Neuronal stem cell (in vitro differentiated cells): Measurements from ENCODE around the gene ZSWIM5.
"Not testable (repeated sequence)": the region's sequence is repeated elsewhere in the genome, so short reads cannot be mapped to it uniquely, and the experiment has no call there.

ENCODE experiments used
- DNase-seq: peaks from one replicate; pipeline ENCODE4 v3.0.0-alpha.2; 2013; ENCODE audit warnings: low spot score
- H2AFZ ChIP-seq: one replicate; pipeline ENCODE4 v1.6.1; 2013; ENCODE audit warnings: mild to moderate bottlenecking, low read length, inconsistent platforms
- H2AK5ac ChIP-seq: 2 replicates; pipeline ENCODE4 v1.6.1; 2013; ENCODE audit warnings: low read depth, mild to moderate bottlenecking, inconsistent platforms, low read length, moderate library complexity, mixed read lengths
- H2BK120ac ChIP-seq: 2 replicates; pipeline ENCODE4 v1.6.1; 2013; ENCODE audit warnings: low read depth, mild to moderate bottlenecking, inconsistent platforms, low read length, moderate library complexity, mixed read lengths
- H2BK12ac ChIP-seq: one replicate; pipeline ENCODE4 v1.6.1; 2013; ENCODE audit warnings: low read length, inconsistent platforms
- H2BK15ac ChIP-seq: 2 replicates; pipeline ENCODE4 v1.6.1; 2013; ENCODE audit warnings: mild to moderate bottlenecking, low read length, inconsistent platforms, mixed read lengths
- H2BK5ac ChIP-seq: one replicate; pipeline ENCODE4 v1.6.1; 2013; ENCODE audit warnings: inconsistent platforms, mild to moderate bottlenecking, low read length, moderate library complexity
- H3K14ac ChIP-seq: one replicate; pipeline ENCODE4 v1.6.1; 2013; ENCODE audit warnings: low read length, inconsistent platforms
- H3K18ac ChIP-seq: 2 replicates; pipeline ENCODE4 v1.6.1; 2013; ENCODE audit warnings: low read length, inconsistent platforms
- H3K23ac ChIP-seq: 2 replicates; pipeline ENCODE4 v1.6.1; 2013; ENCODE audit warnings: low read depth, mild to moderate bottlenecking, mixed read lengths, low read length, inconsistent platforms; ENCODE audit not compliant: poor library complexity
- H3K27ac ChIP-seq: replicated peaks from 3 replicates; pipeline ENCODE4 v1.5.1; 2013; ENCODE audit warnings: low read length, inconsistent platforms
- H3K27me3 ChIP-seq, 3 experiments: 2 replicates each; pipeline ENCODE4 v1.6.1; 2013; ENCODE audit warnings: low read length in 3 of 3, mild to moderate bottlenecking in 2 of 3, inconsistent platforms in 1 of 3, low read depth in 1 of 3, mixed read lengths in 1 of 3, moderate library complexity in 1 of 3; ENCODE audit not compliant: control insufficient read depth in 3 of 3, insufficient read depth in 3 of 3
- H3K36me3 ChIP-seq, 2 donors: replicated peaks in 1 of 2; 2 replicates each; pipeline ENCODE4 v1.6.1; 2013; ENCODE audit warnings: low read length in 2 of 2; ENCODE audit not compliant: control insufficient read depth in 2 of 2, insufficient read depth in 2 of 2
- H3K4ac ChIP-seq: 2 replicates; pipeline ENCODE4 v1.6.1; 2013; ENCODE audit warnings: inconsistent platforms, mild to moderate bottlenecking, low read length, moderate library complexity
- H3K4me1 ChIP-seq, 2 donors: 1 replicate in 1 of 2; 2 replicates in 1 of 2; pipeline ENCODE4 v1.6.1; 2013; ENCODE audit warnings: low read length in 2 of 2, low read depth in 1 of 2; ENCODE audit not compliant: control insufficient read depth in 2 of 2, insufficient read depth in 1 of 2
- H3K4me2 ChIP-seq: one replicate; pipeline ENCODE4 v1.6.1; 2013; ENCODE audit warnings: mild to moderate bottlenecking, low read length, inconsistent platforms; ENCODE audit not compliant: insufficient read depth, poor library complexity, severe bottlenecking
- H3K4me3 ChIP-seq, 2 donors: 2 replicates each; pipeline ENCODE4 v1.5.1; 2013; ENCODE audit warnings: low read length in 2 of 2, mild to moderate bottlenecking in 2 of 2, inconsistent platforms in 1 of 2, moderate library complexity in 1 of 2
- H3K79me1 ChIP-seq: one replicate; pipeline ENCODE4 v1.6.1; 2013; ENCODE audit warnings: low read depth, mild to moderate bottlenecking, inconsistent platforms, low read length, moderate library complexity
- H3K9ac ChIP-seq: one replicate; pipeline ENCODE4 v1.6.1; 2013; ENCODE audit warnings: mild to moderate bottlenecking, low read depth, low read length, inconsistent platforms; ENCODE audit not compliant: poor library complexity
- H3K9me3 ChIP-seq, 2 donors: replicated peaks in 1 of 2; 2 replicates each; pipeline versions ENCODE3 to v1.6.1; 2013; ENCODE audit warnings: low read length in 2 of 2, mild to moderate bottlenecking in 2 of 2, inconsistent platforms in 1 of 2, low read depth in 1 of 2, mixed read lengths in 1 of 2, moderate library complexity in 1 of 2; ENCODE audit not compliant: control insufficient read depth in 2 of 2, insufficient read depth in 1 of 2
- H4K8ac ChIP-seq: one replicate; pipeline ENCODE4 v1.6.1; 2013; ENCODE audit warnings: low read depth, mild to moderate bottlenecking, inconsistent platforms, low read length, moderate library complexity
- H4K91ac ChIP-seq: one replicate; pipeline ENCODE4 v1.6.1; 2013; ENCODE audit warnings: low read length, low read depth, mild to moderate bottlenecking, inconsistent platforms; ENCODE audit not compliant: poor library complexity
- WGBS, 2 donors: extraction: QIAGEN DNeasy Blood & Tissue Kit; methylation state at CpG; one replicate each; pipeline ENCODE4 v1.1.7; 2013; ENCODE audit warnings: missing lambda C conversion rate in 2 of 2, mixed read lengths in 1 of 2; ENCODE audit not compliant: insufficient read length in 2 of 2, insufficient replicate concordance in 1 of 2; ENCODE audit errors: extremely low coverage in 2 of 2; 5-methylcytosine and 5-hydroxymethylcytosine counted together

ZSWIM5 gene

GRCh38 chr1:45067806-45068205 is 138.6 kb downstream of the ZSWIM5 start:
- H2BK12ac ChIP-seq: no peak overlapping the region
- H3K9me3 ChIP-seq: peaks cover 0 to 3% of the 10 kb centered on the region in 2 donors
- no peak overlapping the region for H2AFZ ChIP-seq
- no peak overlapping the region for H3K23ac ChIP-seq
- no peak overlapping the region for H2BK120ac ChIP-seq
- H4K91ac ChIP-seq: no peak overlapping the region
- H3K27ac ChIP-seq: no peak overlapping the region
- H3K4me3 ChIP-seq: no peak overlapping the region
- H2BK15ac ChIP-seq: no peak overlapping the region
- no peaks in the 10 kb centered on the region for H3K79me1 ChIP-seq
- no peaks in the 10 kb centered on the region for H3K4me1 ChIP-seq
- no peak overlapping the region for H2BK5ac ChIP-seq
- no peaks in the 10 kb centered on the region for H3K27me3 ChIP-seq
- no peak overlapping the region for H3K9ac ChIP-seq
- no peak overlapping the region for H2AK5ac ChIP-seq
- H3K4me2 ChIP-seq: no peak overlapping the region
- no peak for DNase-seq
- H3K14ac ChIP-seq: no peak overlapping the region
- H4K8ac ChIP-seq: no peak overlapping the region
- no peaks in the 10 kb centered on the region for H3K36me3 ChIP-seq
- H3K4ac ChIP-seq: no peak overlapping the region
- H3K18ac ChIP-seq: no peak overlapping the region
- WGBS, 2 donors: no CpG with 5 or more reads among the region's 2 CpGs

GRCh38 chr1:45065083-45065482 is 141.3 kb downstream of the ZSWIM5 start:
- H3K23ac ChIP-seq: no peak overlapping the region
- no peak overlapping the region for H3K4ac ChIP-seq
- H4K91ac ChIP-seq: no peak overlapping the region
- no peak overlapping the region for H3K27ac ChIP-seq
- no peak overlapping the region for H3K9ac ChIP-seq
- H2BK120ac ChIP-seq: no peak overlapping the region
- H3K4me3 ChIP-seq: no peak overlapping the region
- no peak overlapping the region for H2AK5ac ChIP-seq
- H3K9me3 ChIP-seq: no peaks in the 10 kb centered on the region
- no peak for DNase-seq
- no peaks in the 10 kb centered on the region for H3K4me1 ChIP-seq
- no peaks in the 10 kb centered on the region for H3K79me1 ChIP-seq
- WGBS, 2 donors: no CpG with 5 or more reads among the region's 2 CpGs
- H4K8ac ChIP-seq: no peak overlapping the region
- H3K27me3 ChIP-seq: no peaks in the 10 kb centered on the region
- no peak overlapping the region for H2BK12ac ChIP-seq
- no peak overlapping the region for H2BK5ac ChIP-seq
- no peak overlapping the region for H3K18ac ChIP-seq
- H2BK15ac ChIP-seq: no peak overlapping the region
- H3K36me3 ChIP-seq: no peaks in the 10 kb centered on the region
- no peak overlapping the region for H3K14ac ChIP-seq
- no peak overlapping the region for H3K4me2 ChIP-seq
- no peak overlapping the region for H2AFZ ChIP-seq

- not testable (repeated sequence) for H3K4me1 ChIP-seq, H2BK12ac ChIP-seq, H3K4ac ChIP-seq, H2BK5ac ChIP-seq, H4K91ac ChIP-seq, DNase-seq, H3K4me2 ChIP-seq, H3K4me3 ChIP-seq, H3K27ac ChIP-seq, H3K27me3 ChIP-seq, H3K14ac ChIP-seq, H2BK120ac ChIP-seq, H2AFZ ChIP-seq, H4K8ac ChIP-seq, H2BK15ac ChIP-seq, H3K79me1 ChIP-seq, H3K9ac ChIP-seq, H3K23ac ChIP-seq, H2AK5ac ChIP-seq, H3K36me3 ChIP-seq, H3K18ac ChIP-seq, H3K9me3 ChIP-seq
- WGBS, 2 donors: no CpG with 5 or more reads among the region's 4 CpGs
These were observed 143.9 kb downstream of the ZSWIM5 start for GRCh38 chr1:45062463-45062862.

GRCh38 chr1:45059829-45060228 is 146.6 kb downstream of the ZSWIM5 start:
- Histone ChIP-seq H4K8ac (no peak overlapping the region), H2BK12ac (no peak overlapping the region), H2BK120ac (no peak overlapping the region), H2AFZ (no peak overlapping the region), H3K18ac (no peak overlapping the region), H3K4ac (no peak overlapping the region), H3K27ac (no peak overlapping the region), H3K79me1 (no peaks in the 10 kb centered on the region), H3K36me3 (no peaks in the 10 kb centered on the region), H3K4me2 (no peak overlapping the region), H3K4me3 (no peak overlapping the region), H2BK15ac (no peak overlapping the region), H2BK5ac (no peak overlapping the region), H3K23ac (no peak overlapping the region), H3K27me3 (no peaks in the 10 kb centered on the region), H4K91ac (no peak overlapping the region), H2AK5ac (no peak overlapping the region), H3K4me1 (no peaks in the 10 kb centered on the region), H3K14ac (no peak overlapping the region), H3K9ac (no peak overlapping the region), H3K9me3 (no peaks in the 10 kb centered on the region)
- no CpG with 5 or more reads among the region's 2 CpGs for WGBS, 2 donors
- no peak for DNase-seq
